B cell (primary cell): ENCODE data around the gene CACNB2.

ENCODE experiments used
- CTCF ChIP-seq: fragments of 200-600 bp; IDR thresholded peaks from one replicate; pipeline ENCODE4 v1.8.0; 2022; ENCODE audit warnings: antibody characterized with exemption, mild to moderate bottlenecking
- EZH2 ChIP-seq: IDR thresholded peaks from 2 replicates; pipeline ENCODE4 v1.6.1; 2012; ENCODE audit warnings: borderline replicate concordance, low read depth, mild to moderate bottlenecking, moderate library complexity, low read length; ENCODE audit not compliant: insufficient read depth, poor library complexity, severe bottlenecking

- TF ChIP-seq EZH2, result no peak
- no peak for TF ChIP-seq CTCF
These were observed 363.9 kb downstream of the CACNB2 start for GRCh38 chr10:18504161-18504560.
